Fibroblast of mammary gland (primary cell): ENCODE data around the gene RAX2.

Experiments
- DNase-seq: peaks from one replicate; pipeline ENCODE4 v3.0.0-alpha.2; 2010; ENCODE audit warnings: low read depth
- H3K4me3 ChIP-seq: 2 replicates; pipeline ENCODE4 v1.5.1; 2011; ENCODE audit warnings: low read depth, mild to moderate bottlenecking, low read length, moderate library complexity; ENCODE audit not compliant: control insufficient read depth
- TF ChIP-seq, protein P1 (sequence below): conservative IDR thresholded peaks from 2 replicates; pipeline ENCODE4 v1.5.1; 2011; ENCODE audit warnings: low read depth, low read length, inconsistent platforms; ENCODE audit not compliant: control insufficient read depth, insufficient read depth

Gene RAX2

GRCh38 chr19:3792114-3792513, 20.1 kb upstream of the RAX2 start:
- TF ChIP-seq, protein P1, sequence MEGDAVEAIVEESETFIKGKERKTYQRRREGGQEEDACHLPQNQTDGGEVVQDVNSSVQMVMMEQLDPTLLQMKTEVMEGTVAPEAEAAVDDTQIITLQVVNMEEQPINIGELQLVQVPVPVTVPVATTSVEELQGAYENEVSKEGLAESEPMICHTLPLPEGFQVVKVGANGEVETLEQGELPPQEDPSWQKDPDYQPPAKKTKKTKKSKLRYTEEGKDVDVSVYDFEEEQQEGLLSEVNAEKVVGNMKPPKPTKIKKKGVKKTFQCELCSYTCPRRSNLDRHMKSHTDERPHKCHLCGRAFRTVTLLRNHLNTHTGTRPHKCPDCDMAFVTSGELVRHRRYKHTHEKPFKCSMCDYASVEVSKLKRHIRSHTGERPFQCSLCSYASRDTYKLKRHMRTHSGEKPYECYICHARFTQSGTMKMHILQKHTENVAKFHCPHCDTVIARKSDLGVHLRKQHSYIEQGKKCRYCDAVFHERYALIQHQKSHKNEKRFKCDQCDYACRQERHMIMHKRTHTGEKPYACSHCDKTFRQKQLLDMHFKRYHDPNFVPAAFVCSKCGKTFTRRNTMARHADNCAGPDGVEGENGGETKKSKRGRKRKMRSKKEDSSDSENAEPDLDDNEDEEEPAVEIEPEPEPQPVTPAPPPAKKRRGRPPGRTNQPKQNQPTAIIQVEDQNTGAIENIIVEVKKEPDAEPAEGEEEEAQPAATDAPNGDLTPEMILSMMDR = no peak
- no peak for DNase-seq
- no peak overlapping the region for H3K4me3 ChIP-seq

- H3K4me3 ChIP-seq = no peak overlapping the region
- DNase-seq = no peak
- TF ChIP-seq, protein P1 = no peak
Measured at GRCh38 chr19:3790941-3791340, 18.9 kb upstream of the RAX2 start.

- no peak for DNase-seq
- H3K4me3 ChIP-seq = no peak overlapping the region
- TF ChIP-seq, protein P1 = no peak
Measured at GRCh38 chr19:3790209-3790734, 18.2 kb upstream of the RAX2 start.

GRCh38 chr19:3788996-3789778, 17.2 kb upstream of the RAX2 start:
- TF ChIP-seq, protein P1 = no peak
- no peak overlapping the region for H3K4me3 ChIP-seq
- no peak for DNase-seq

- DNase-seq = no peak
- TF ChIP-seq, protein P1 = no peak
- no peak within 1 kb of the TSS for H3K4me3 ChIP-seq
Measured at GRCh38 chr19:3785938-3786824, 14.2 kb upstream of the RAX2 start, which contains the start of gene MATK. Gene MATK, minus strand, starts transcription at chr19:3786381. Its CDS starts 1,246 bp downstream, at chr19:3785135.

- DNase-seq = no peak
- no peak overlapping the region for H3K4me3 ChIP-seq
- TF ChIP-seq, protein P1 = no peak
Measured at GRCh38 chr19:3785451-3785937, 13.5 kb upstream of the RAX2 start.
